Middle frontal gyrus (tissue), 1 donor: Measurements from ENCODE around the gene LRFN5.
"Not testable (repeated sequence)": the region's sequence is repeated elsewhere in the genome, so short reads cannot be mapped to it uniquely, and the experiment has no call there.

ENCODE experiments used
- DNase-seq: peaks from one replicate; pipeline ENCODE4 v3.0.0-alpha.2; 2015; ENCODE audit warnings: low spot score; ENCODE audit errors: extremely low spot score

Gene LRFN5

DNA sequence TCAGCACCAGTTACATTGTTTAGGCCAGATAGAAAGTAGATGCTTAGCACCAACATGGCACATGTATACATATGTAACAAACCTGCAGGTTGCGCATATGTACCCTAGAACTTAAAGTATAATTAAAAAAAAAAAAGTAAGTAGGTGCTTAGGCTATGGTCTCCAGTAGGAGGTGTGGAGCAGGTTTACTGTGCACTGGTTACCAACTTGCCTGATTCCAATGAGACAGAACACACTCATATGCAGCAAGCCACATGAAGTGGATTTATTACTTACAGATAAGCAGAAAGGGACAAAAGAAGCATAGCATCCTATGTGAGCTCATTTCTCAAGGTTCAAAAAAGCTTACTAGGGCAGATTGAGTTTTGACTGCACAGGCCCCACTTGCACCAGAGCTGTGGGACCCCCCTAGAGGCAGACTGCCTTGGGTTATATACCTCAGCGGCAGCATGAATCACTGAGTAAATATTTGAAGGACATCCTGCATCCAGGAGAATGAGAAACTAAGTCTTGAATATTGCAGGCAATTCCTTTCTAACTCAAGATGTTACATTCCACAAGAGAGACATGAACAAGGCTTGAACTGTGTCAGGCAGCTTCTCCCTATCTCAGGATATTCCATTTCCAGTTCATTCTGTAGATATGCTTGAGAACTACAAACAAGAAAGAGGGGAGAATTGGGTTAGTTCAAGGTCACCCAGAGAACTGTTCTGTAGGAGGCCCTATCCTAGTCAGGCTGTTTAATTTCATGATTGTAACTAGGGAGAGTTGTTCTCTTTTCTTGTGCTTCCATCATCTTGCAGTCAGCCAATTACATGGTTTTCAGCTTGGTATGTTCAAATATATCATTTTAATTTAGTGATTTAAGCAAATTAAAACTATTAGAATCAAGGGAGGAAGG, 30.1 kb downstream of the LRFN5 start:
- DNase-seq, result no peak

DNA sequence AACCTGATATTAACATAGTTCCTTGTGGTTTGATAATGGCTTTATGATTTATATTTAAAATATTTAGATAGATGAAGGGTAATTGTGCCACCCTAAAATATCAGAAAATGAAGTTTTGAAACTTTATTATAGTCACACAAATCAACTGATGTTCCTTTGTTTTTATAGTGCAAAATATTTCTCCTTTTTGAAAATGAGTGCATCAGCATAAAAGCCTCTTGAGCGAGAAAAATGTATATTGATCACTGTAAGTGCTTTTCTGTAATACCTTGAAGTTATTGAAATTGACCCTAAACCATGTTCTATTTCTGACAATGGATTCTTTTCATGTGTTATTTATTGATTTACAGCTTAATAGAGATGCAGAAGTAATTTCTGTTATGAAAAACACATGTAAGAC, 35.0 kb downstream of the LRFN5 start:
- no peak for DNase-seq

DNA sequence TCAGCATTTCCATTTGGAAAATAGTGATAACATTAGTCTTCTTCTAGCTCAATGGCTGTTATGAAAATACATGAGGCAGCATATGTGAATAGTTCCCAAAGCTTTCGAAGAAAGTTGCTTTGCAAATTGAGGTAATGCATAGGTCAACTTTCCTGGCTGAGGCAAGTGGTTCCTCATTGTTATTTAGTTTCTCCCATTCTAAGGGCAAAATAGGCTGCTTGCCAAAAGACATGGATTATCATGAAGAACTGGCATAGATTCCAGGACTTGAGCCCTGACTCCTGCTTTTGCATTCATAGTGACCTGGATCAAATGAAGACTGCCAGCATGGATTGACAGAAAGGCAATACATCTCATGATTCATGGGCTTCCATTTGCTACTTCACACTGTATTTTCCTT, 35.7 kb downstream of the LRFN5 start:
- DNase-seq, result no peak

DNA sequence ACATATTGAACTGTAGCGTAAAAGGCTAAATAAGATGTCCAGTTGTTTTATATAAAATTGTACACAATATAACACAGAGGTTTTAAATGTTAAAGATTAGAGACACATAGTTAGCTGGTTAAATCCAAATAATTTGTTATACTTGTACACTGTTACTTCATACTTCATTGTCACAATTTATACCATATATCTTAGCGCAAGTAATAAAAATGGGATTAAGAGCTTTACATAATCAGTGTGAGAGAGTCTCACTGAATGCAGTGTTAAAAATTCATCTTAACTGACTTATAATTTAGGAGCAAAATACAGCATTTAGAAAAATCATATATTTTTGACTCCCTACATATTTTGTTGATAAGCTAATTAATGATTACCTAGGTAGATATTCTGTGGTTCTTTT, 36.1 kb downstream of the LRFN5 start:
- no peak for DNase-seq

DNA sequence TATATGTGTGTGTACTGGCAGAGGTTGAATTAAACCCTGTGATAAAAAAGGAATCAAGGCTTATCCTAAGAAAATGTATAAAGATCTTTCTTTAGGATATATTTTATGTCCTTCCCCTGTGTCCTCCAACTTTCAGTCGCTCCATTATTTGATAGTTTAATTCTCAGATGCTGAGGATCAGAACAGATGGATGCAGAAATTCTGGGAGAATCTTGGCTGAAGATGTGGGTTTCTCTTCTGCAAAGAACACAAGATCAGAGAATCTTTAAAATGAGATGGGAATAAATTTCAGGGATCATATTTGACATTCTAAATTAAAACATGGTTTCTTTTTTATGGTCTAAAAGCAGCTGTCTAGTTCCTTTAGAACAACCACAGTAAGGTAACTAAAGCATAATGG, 37.9 kb downstream of the LRFN5 start:
- DNase-seq, result no peak

DNA sequence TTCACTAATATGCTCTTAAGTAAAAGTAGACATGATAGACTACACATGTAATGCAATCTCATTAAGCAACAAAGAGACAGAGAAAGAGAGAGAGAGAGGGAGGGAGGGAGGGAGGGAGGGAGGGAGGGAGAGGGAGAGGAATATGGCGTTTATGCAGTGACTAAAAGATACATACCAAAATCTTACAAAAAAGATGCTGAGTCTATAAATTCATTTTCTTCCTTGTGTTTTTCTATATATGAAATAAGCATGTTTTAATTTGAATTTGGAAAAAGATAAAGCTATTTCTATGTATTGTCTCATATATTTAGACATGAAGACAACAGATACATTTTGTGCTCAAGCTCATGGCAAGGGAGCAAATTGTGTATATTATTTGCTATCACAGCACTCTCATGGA, 44.1 kb downstream of the LRFN5 start:
- no peak for DNase-seq

DNA sequence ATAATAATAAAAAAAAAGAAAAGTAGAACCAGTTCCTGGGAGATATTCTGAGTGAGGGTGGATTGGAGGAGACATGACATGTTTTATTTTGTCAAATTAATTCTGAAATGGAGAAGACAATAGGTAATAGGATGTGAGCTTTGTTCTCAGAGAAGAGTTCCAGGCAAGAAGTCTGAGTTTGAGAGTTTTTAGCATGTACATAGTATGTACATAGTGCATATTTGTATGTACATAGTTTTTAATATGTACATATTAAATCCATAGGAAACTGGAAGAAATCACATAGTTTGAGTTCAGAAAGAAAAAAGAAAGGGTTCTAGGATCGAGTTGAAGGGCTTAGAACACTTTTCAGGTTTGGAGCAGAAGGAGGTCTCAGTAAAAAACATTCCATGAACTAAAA, 47.5 kb downstream of the LRFN5 start:
- no peak for DNase-seq

DNA sequence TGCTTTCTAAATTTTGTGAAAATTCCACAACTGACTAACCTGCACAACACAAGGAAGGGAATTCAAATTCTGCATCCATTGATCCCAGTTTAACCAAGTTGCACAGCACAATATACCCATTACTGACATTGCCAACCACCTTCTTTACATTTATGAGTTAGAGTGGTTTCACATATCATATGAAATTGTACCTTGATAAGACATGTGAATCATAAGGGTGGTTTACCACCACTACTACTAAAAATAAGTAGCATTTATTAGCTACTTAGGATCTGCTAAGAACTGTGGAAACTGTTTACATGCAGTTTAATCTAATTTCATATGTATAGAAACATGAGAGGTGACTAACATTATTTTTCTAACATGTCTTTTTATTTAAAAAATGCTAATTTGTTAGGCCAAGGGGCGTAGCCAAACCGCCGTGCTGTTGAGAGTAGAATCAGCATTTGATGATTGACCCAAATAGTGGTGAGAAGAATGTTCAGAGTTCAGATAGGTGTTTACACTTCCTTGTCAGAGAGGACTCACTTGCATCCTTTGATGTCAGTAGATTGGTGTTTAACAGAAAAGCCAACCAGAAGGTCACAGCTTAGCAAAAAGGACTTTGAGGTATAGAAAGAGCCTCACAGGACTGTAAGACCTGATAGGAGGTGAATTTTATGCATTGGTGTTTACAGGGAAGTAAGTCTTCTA, 56.2 kb downstream of the LRFN5 start:
- DNase-seq, result no peak

DNA sequence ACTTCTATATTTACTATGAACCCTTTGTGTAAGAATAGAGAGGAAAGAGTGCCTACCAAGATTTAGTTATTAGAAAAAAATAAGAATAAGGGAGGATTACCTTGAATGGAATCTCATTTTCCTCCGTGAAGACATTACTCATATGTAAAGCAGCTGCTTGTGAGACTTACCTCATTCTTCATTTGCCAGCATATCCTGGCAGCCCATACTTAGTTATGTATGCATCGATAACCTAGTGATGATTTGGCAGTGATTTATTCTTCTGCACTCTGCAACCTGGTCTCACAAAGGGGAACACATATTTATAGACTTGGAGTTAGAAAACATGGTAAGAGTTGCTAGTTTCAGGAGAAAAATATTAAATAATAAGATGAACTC, 56.8 kb downstream of the LRFN5 start:
- no peak for DNase-seq

DNA sequence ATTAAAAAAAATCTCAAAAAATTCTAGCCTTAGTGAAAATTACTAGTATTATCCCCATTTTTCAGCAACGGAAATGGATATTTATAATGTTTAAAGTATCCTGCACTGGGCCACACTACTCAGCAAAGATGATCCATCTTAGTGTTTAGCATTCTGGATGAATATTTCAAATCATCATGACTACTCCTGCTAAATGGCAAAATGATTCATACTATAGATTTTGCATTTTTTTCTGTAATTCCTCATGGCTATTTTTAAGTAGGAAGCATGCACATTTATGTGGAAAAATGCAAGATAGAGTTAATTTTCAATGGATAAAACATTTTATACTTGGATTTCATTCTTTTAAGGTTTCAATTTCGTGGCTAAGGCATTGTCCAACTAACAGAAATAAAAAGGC, 59.6 kb downstream of the LRFN5 start:
- no peak for DNase-seq

DNA sequence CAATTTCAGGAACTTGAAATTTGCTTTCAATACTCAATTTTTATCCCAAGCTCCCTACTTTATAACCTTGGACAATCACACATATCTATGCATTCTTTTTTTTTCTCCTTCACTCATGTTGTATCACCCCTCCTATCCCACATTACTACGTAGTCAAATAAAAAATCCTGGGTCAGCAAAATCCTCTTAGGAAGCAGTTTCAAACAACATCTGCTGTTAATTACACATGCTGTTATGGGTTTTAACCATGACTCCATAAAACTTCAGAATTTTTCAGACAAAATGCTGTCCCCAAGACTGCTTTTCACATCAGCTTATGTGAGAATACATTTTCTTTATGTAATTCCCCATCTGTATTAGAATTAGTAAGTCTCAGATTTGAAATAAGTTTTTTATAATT, 61.7 kb downstream of the LRFN5 start:
- no peak for DNase-seq

DNA sequence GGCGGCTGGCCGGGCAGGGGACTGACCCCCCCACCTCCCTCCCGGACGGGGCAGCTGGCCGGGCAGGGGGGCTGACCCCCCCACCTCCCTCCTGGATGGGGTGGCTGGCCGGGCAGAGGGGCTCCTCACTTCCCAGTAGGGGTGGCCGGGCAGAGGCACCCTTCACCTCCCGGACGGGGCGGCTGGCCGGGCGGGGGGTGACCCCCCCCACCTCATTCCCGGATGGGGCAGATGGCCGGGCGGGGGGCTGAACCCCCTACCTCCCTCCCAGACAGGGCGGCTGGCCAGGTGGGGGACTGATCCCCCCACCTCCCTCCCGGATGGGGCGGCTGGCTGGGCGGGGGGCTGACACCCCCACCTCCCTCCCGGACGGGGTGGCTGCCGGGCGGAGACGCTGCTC, 66.9 kb downstream of the LRFN5 start:
- DNase-seq, result not testable (repeated sequence)

DNA sequence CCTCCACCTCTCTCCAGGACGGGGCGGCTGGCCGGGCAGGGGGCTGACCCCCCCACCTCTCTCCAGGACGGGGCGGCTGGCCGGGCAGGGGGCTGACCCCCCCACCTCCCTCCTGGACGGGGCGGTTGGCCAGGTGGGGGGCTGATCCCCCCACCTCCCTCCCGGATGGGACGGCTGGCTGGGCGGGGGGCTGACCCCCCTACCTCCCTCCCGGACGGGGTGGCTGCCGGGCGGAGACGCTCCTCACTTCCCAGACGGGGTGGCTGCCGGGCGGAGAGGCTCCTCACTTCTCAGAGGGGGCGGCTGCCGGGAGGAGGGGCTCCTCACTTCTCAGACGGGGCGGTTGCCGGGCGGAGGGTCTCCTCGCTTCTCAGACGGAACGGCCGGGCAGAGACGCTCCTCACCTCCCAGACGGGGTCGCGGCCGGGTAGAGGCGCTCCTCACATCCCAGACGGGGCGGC, 67.9 kb downstream of the LRFN5 start:
- not testable (repeated sequence) for DNase-seq

DNA sequence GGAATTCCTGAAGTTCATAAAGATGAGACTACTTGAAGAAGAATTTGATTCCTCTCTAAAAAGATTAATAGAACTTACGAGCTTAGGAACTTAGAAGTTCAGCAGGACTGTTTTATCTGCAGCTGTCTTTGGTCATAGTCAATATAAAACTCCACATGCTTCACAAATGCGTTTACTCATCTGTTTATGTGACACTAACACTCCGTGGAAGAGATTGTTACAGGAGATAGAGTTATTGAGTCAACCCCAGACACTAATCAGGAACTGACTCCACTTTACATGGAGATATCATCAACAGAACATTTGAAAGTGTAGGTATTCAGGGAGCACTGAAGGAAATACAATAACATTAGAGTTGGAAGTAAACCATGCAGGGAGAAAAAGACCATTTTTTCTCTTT, 92.8 kb downstream of the LRFN5 start:
- no peak for DNase-seq

DNA sequence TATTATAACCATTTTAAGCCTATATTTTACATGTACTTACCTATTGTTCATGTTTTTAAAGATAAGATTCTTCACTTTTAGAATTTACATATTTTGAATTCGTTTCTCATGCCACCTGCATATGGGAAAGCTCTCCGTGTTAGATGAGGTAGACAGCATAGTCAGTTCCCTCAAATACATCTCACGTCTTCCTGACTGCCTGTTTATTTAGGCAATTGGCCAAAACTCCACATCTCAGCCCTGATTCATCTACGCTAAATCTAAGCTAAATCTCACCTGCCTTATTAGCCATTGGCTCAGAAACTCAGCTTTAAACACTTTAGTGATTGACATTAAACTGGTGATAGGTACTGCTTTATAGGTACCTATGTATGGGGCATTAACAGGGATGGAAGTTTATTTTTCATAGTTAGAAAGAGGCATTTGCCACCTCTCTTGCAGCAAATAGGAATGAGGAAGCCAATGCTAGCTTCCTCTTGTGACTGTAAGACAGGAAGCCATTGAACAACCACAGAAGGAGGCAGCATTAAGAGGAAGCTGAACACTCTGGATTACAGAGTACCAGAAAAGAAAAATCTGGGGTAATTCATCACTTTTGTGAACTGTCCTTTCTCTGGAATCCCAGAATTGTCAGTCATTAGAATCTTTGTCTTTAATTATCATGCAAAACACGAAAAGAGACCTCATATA, 111.9 kb downstream of the LRFN5 start:
- no peak for DNase-seq

DNA sequence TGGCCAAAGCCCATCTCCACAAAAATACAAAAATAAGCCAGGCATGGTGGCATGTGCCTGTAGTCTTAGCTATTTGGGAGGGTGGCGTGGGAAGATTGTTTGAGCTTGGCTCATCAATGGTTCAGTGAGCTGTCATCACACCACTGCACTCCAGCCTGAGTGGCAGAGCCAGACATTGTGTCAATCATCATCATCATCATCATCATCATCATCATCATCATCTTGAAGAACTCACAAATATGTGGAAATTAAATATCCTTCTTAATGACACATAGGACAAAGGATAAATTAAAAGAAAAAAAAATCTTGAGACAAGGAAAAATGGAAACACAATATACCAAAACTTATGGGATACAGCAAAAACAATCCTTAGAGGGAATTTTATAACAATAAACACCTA, 132.5 kb downstream of the LRFN5 start:
- DNase-seq, result no peak

DNA sequence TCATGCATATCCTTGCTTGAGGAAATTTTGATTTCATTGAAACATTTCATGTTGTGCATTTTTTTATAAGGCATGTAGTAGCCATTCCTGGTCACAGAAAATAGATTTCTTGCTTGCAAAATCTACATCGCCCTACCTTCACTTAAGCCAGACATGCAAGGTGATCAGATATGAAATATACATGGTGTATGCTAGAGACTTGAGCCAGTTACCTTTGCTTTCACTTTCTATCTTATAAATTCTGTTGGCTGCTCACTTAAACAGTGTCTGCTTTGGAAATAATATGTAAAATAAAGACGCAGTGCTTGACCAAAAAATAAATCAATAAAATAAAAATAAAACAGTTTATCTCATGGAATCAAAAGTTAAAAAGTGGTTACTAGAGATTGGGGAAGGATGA, 136.5 kb downstream of the LRFN5 start:
- no peak for DNase-seq

DNA sequence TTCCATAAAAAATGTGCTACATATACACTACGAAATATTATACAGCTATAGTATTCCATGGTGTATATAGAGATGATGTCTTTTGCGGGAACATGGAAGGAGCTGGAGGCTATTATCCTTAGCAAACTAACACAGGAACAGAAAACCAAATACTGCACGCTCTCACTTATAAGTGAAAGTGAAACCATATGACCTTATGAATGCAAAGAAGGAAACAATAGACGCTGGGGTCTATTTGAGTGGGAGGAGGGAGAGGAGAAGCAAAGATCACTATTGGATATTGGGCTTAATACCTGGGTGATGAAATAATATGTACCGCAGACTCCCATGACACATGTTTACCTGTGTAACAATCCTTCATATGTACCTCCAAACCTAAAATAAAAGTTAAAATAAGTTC, 142.8 kb downstream of the LRFN5 start:
- DNase-seq, result no peak

DNA sequence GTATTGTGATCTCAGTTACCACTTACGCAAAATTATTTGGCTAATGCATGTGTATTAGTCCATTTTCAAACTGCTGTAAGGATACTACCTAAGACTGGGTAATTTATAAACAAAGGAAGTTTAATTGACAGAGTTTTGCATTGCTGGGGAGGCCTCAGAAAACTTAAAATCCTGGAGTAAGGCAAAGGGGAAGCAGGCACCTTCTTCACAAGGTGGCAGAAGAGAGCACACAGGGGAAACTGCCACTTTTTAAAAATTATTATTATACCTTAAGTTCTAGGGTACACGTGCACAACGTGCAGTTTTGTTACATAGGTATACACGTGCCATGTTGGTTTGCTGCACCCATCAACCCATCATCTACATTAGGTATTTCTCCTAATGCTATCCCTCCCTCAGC, 143.9 kb downstream of the LRFN5 start:
- DNase-seq, result not testable (repeated sequence)

DNA sequence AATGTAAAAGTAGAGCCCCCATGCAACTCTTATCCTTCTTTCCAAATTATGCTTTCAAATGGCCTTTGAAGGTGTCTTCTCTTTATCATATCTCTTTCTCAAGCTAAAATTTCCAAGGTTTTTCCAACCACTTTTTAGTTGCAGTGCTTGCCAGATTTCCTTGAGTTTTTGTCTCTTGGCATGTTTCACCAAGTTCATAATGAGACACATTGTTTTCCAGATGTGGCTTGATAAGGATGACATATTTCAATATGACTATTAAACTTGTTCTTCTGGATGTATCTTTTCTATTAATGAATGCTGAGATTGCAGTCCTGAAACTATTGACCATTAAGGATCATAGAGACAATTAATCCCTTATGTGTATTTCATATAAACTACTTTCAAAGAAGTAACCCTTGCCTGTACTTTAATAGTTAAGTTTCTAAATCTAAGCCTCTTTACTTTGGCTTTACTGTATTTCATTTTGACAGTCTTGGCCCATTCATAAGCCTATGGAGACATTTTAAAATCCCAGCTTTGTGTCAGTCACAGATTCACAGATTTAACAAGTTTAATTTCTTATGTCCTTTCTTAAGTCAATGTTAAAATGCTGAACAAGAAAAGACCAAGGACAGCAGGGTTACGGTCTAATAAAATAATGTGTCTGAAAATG, 151.5 kb downstream of the LRFN5 start:
- no peak for DNase-seq

DNA sequence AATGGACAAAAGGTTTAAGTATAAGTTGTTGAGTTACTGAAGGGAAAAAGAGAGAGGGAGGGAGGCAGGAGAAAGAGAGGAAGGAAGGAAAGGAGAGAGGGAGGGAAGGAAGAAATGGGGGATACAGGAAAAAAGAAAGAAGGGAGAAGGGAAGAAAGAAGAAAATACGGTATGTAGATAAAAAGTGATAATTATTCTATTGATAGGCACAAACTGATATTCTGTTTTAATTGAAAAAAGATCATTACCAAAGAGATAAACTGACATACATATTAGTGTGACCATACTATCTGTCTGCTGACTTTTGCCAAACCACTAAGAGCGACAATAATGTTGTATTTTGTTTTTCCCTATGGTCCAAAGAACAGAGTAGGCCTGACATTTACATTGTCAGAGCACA, 154.5 kb downstream of the LRFN5 start:
- DNase-seq, result no peak

DNA sequence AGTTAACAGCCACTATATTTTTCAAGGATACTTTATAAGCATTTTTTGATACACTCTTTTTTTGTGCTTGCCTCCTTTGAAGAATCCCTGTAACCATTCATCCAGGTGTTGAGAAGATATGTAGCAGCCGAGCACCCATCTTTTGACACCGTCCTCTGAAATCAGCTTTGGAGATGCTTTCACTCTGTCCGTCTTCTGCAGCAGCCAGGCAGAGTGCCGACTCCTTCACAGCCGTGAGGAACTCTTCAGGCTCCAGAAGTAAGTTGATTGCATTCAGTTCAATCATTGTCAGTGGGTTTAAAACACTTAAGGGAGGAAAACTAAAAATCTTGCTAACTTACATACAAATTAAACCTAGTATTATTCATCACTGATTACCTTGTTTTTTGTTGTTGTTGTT, 160.1 kb downstream of the LRFN5 start:
- no peak for DNase-seq
